GM19240 (cell line): Measurements from ENCODE around the gene OSGEP.

Experiments used
- DNase-seq: peaks from one replicate; pipeline ENCODE4 v3.0.0; 2011; ENCODE audit warnings: low spot score; ENCODE audit not compliant: insufficient read length

The OSGEP gene

GRCh38 chr14:20434701-20435581, 19.7 kb downstream of the OSGEP start:
- no peak for DNase-seq

GRCh38 chr14:20429801-20430669, 24.6 kb downstream of the OSGEP start:
- no peak for DNase-seq

- no peak for DNase-seq
Observed at GRCh38 chr14:20428802-20429201, 25.8 kb downstream of the OSGEP start.

DNA sequence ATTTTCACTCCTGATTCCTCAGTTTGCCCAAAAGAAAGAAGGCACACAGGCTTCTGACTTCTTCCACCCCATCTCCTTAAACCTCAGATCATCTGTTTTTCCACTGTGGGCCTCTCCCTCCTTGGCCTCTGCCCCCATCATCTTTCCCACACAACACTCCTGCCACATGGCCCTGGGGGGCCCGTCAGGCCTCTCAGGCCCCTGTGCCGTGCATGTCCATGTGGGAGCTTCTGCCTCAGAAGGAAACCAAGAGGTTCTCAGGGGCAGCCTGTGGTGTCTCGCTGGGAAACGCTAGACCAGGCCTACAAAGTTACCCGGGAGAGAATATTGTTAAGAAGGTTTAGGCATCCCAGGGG, 26.6 kb downstream of the OSGEP start:
- no peak for DNase-seq

GRCh38 chr14:20427231-20428009, 27.2 kb downstream of the OSGEP start:
- peak; percentile 86 for DNase-seq

- DNase-seq = no peak
Observed at GRCh38 chr14:20424851-20425250, 29.8 kb downstream of the OSGEP start.

DNA sequence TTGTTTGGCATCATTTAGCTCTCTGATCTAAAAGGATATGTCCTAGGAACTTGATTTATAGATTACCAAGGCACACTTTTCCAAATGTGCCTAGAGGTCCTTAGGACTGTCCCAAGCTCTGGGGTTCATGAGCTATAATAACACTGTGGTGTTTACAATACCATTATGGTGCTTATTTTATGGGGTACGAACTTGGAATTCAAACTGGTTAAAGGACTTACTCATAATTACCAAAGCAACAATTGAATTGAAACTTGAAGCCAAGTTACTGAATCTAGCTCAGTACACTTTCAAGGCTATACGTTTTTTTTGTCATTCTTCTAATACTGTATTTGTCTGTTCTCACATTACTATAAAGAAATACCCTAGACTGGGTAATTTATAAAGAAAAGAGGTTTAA, 31.7 kb downstream of the OSGEP start:
- no peak for DNase-seq

DNA sequence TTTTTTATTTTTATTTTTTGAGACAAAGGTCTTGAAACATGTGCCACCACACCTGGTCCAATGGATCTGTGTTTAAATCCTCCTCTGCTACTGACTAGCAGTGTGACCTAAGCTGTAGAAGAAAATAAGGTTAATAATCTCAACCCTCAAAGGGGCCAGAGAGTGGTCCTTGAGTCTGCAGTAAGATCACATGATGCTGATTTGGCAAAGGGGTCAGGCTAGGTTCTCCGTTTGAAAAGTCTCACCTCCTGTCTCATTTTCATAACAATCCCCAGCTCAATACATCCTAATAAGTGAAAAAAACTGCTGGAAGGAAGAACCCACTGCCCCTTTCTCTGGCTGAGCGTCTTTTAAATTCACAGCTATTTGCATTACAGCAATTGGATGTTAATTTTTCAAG, 33.3 kb downstream of the OSGEP start:
- DNase-seq = no peak

- DNase-seq = no peak
Observed at GRCh38 chr14:20419419-20419818, 35.2 kb downstream of the OSGEP start.

DNA sequence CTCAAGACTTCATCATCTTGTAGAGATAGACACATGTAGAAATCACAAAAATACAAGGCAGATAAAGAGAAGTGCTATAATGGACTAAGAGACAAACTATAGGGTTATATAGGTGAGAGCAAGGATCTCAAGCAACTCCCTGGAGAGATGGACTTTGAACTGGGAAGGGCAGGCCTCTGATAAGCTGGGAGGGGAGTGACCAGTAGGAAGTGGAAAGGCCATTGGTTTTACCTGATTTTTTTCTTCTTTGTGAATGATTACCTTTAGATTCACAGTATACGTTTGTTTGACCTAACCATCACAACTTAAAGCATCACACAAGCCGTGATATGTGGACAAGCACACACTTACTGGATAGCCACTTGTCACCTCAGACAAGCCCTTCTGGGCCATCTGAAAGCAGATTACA, 36.1 kb downstream of the OSGEP start:
- DNase-seq = no peak

- DNase-seq = no peak
Observed at GRCh38 chr14:20417250-20418186, 37.1 kb downstream of the OSGEP start.

DNA sequence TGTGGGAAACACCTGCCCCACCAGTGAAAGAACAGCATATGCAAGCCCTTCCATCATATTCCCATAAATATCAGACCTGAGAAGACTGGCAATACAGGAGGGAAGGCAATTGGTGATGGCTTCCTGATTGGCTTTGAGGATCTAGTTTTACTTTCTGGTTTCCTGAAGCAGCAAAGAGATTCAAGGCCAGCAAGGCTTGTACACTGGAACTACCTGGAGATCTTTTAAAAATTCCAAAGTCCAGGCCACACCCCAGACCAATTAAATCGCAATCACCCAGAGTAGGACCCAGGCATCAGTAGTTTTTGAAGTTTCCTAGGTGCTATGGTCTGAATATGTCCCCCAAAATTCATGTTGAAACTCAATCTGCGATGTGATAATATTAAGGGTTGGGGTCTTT, 38.4 kb downstream of the OSGEP start:
- no peak for DNase-seq

GRCh38 chr14:20415782-20416206, 38.8 kb downstream of the OSGEP start:
- DNase-seq = no peak

DNA sequence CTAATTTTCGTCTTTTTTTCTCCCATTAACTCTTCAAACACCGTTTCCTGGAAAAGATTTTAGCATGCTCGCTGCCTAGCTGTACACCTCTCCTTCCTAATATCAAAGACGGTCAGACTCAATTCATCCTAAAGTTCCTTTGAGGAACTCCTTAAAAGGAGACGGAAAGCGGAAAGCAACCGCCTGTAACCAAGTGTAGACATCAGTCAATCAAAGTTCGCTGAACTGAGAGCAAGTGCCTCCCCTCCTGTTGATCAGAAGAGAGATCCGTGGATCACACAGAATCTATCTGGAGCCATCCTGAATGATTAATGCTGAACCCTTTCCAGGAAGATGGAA, 40.9 kb downstream of the OSGEP start:
- DNase-seq = no peak

- peak; percentile 52 for DNase-seq
Observed at GRCh38 chr14:20412876-20413743, 41.5 kb downstream of the OSGEP start, which contains the start of gene TEP1. Gene TEP1 (minus strand): TSS chr14:20413501. CDS start chr14:20408439, 5,062 bp downstream.

GRCh38 chr14:20412411-20412810, 42.2 kb downstream of the OSGEP start:
- no peak for DNase-seq

DNA sequence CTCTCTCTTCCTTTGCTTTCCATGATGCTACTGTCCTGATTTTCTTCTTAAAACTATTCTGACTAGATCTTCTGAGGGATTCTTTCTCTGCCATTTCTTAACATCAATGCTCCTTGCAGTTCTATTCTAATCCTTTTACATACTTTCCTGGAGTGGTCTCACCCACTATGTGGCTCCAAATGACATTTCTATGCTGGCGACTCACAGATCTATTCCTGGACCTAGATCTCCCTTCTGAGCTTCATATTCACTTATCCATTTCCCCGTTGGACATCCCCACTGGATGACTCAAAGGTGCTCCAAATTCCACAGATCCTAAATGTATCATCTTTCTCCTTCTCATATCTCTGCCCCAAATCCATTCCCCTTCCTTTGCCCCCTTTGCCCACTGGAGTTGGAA, 45.4 kb downstream of the OSGEP start:
- DNase-seq = no peak

DNA sequence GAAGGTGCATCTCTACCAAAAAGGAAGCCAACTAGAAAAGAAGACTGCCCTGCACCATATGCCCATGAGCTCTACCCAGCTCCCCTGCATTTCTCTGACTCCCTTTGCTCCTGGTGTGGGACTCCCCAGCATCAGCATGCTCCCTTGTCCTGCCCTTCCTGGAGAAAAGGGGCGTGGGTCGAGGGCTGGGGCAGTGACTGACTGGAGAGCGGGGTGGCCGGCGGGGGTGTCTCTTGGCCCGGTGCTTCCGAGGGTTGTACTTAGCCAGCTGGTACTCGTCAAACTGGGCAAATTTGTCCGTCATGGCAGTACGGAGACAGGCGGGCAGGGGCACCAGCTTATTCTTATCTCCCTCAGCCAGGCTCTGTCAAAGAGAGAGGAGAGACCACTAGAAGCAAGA, 51.1 kb downstream of the OSGEP start:
- no peak for DNase-seq

DNA sequence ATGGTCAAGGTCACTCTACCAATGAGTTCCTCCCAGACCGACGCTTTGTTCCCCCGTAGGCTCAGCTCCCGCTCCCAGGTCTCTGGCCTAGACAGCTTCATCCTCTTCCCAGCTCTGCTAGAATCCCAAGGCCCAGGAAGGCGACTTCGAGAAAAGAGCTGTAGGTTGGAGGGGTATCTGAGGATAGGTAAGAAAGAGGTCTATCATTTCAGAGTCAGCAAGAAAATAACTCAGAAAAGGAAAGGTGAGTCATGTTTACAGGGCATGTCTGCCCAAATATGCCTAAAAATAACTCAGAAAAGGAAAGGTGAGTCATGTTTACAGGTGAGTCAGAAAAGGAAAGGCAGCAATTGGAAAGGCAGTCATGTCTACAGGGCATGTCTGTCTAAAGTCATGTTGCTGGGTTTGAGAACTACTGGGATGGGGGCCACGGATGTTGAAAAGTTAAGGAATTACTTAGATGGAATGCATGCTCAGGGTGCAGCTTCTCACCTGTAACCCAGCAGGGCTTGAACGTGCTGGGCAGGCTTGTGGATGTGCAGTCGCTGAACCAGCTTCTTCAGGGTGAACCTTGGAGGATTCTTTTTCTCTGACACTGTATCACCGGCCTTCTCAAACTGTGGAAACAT, 53.5 kb downstream of the OSGEP start:
- no peak for DNase-seq
